Cardiac muscle cell (in vitro differentiated cells and primary cell): ENCODE data around the gene MSL3B.
A peak's percentile ranks its signal among the peaks of the same experiment; 100 is the strongest.

Experiments
- DNase-seq, 2 donors: peaks; one replicate each; pipeline versions ENCODE4 v3.0.0 to v3.0.0-alpha.2; 2010 to 2017; ENCODE audit warnings: low read depth in 1 of 2, low spot score in 1 of 2
- H3K27ac ChIP-seq: fragments of 200-600 bp; sonication (generic); 2 replicates; pipeline ENCODE4 v1.5.1; 2016
- H3K27me3 ChIP-seq: fragments of 200-600 bp; sonication (generic); 2 replicates; pipeline ENCODE4 v1.6.0; 2016; ENCODE audit warnings: control low read depth
- H3K36me3 ChIP-seq: fragments of 200-600 bp; sonication (generic); 2 replicates; pipeline ENCODE4 v1.5.1; 2016; ENCODE audit warnings: control low read depth
- H3K4me1 ChIP-seq: fragments of 200-600 bp; sonication (generic); 2 replicates; pipeline ENCODE4 v1.8.1; 2017; ENCODE audit warnings: low read depth, mild to moderate bottlenecking, mixed run types
- H3K4me3 ChIP-seq: fragments of 200-600 bp; sonication (generic); 2 replicates; pipeline ENCODE4 v1.5.1; 2016; ENCODE audit warnings: mild to moderate bottlenecking
- H3K9me3 ChIP-seq: fragments of 200-600 bp; sonication (generic); 2 replicates; pipeline ENCODE4 v1.5.1; 2017; ENCODE audit warnings: low read depth, mild to moderate bottlenecking, control low read depth
- CTCF ChIP-seq: IDR thresholded peaks from 2 replicates; pipeline ENCODE4 v1.5.1; 2012; ENCODE audit warnings: low read depth, mild to moderate bottlenecking, low read length

Gene MSL3B

GRCh38 chr2:233818639-233819621 is 49.3 kb downstream of the MSL3B start:
- no peak for TF ChIP-seq CTCF
- H3K27ac ChIP-seq, result no peak overlapping the region
- no peak for DNase-seq
- H3K4me3 ChIP-seq, result no peak overlapping the region
- H3K27me3 ChIP-seq, result no peaks in the 10 kb centered on the region
- no peaks in the 10 kb centered on the region for H3K36me3 ChIP-seq
- H3K9me3 ChIP-seq, result no peaks in the 10 kb centered on the region
- no peaks in the 10 kb centered on the region for H3K4me1 ChIP-seq

GRCh38 chr2:233817995-233818638 is 50.1 kb downstream of the MSL3B start:
- Histone ChIP-seq H3K27me3 (no peaks in the 10 kb centered on the region), H3K27ac (no peak overlapping the region), H3K4me1 (no peaks in the 10 kb centered on the region), H3K36me3 (no peaks in the 10 kb centered on the region), H3K4me3 (no peak overlapping the region), H3K9me3 (no peaks in the 10 kb centered on the region)
- DNase-seq, result no peak
- TF ChIP-seq CTCF, result no peak

- DNase-seq, result peak in 1 of 2 donors; percentile 58
- H3K4me1 ChIP-seq, result no peaks in the 10 kb centered on the region
- H3K36me3 ChIP-seq, result no peaks in the 10 kb centered on the region
- TF ChIP-seq CTCF, result no peak
- H3K27ac ChIP-seq, result no peak overlapping the region
- H3K4me3 ChIP-seq, result no peak overlapping the region
- no peaks in the 10 kb centered on the region for H3K27me3 ChIP-seq
- H3K9me3 ChIP-seq, result no peaks in the 10 kb centered on the region
Observed at GRCh38 chr2:233817361-233817911, 50.8 kb downstream of the MSL3B start.

GRCh38 chr2:233816771-233817170 is 51.4 kb downstream of the MSL3B start:
- Histone ChIP-seq H3K36me3 (no peaks in the 10 kb centered on the region), H3K4me3 (no peak overlapping the region), H3K9me3 (no peaks in the 10 kb centered on the region), H3K27ac (no peak overlapping the region), H3K27me3 (no peaks in the 10 kb centered on the region), H3K4me1 (no peaks in the 10 kb centered on the region)
- peak; percentile 10 to 36 for DNase-seq
- TF ChIP-seq CTCF, result no peak

GRCh38 chr2:233816334-233816733 is 51.9 kb downstream of the MSL3B start:
- Histone ChIP-seq H3K27ac (no peak overlapping the region), H3K27me3 (no peaks in the 10 kb centered on the region), H3K9me3 (no peaks in the 10 kb centered on the region), H3K36me3 (no peaks in the 10 kb centered on the region), H3K4me3 (no peak overlapping the region), H3K4me1 (no peaks in the 10 kb centered on the region)
- peak in 1 of 2 donors; percentile 9 for DNase-seq
- no peak for TF ChIP-seq CTCF
